HG03439 (cell line): ENCODE data around the gene MTCP1.

Experiments used
- ATAC-seq: cut with Tn5 transposase; IDR thresholded peaks from one replicate; pipeline ENCODE4 v1.9.1; 2021; ENCODE audit warnings: mild to moderate bottlenecking, moderate library complexity; ENCODE audit not compliant: unreplicated experiment

The MTCP1 gene

GRCh38 chrX:155070975-155071693 lies at the start of gene MTCP1, which contains the start of the genes BRCC3 and CMC4:
Gene MTCP1 (minus strand): TSS chrX:155071136. CDS start chrX:155066010, 5,126 bp downstream.
Gene BRCC3 (plus strand): TSS chrX:155071508. CDS start chrX:155071528, 20 bp downstream.
Gene CMC4 (minus strand): TSS chrX:155071136. CDS start chrX:155064023, 7,113 bp downstream.
- peak; percentile 89 for ATAC-seq

GRCh38 chrX:155115174-155115819 lies 44.4 kb upstream of the MTCP1 start:
- ATAC-seq: no peak

- ATAC-seq: no peak
These were observed 42.2 kb upstream of the MTCP1 start for GRCh38 chrX:155113097-155113496.

- no peak for ATAC-seq
These were observed 41.2 kb upstream of the MTCP1 start for GRCh38 chrX:155112171-155112570.

GRCh38 chrX:155108427-155108826 lies 37.5 kb upstream of the MTCP1 start:
- no peak for ATAC-seq

- no peak for ATAC-seq
These were observed 35.0 kb upstream of the MTCP1 start for GRCh38 chrX:155105919-155106318.

- ATAC-seq: no peak
These were observed 23.6 kb upstream of the MTCP1 start for GRCh38 chrX:155094468-155095061.

GRCh38 chrX:155086961-155087735 lies 16.2 kb upstream of the MTCP1 start:
- no peak for ATAC-seq

GRCh38 chrX:155086202-155086840 lies 15.4 kb upstream of the MTCP1 start:
- no peak for ATAC-seq

GRCh38 chrX:155071694-155072280 lies 851 bp upstream of the MTCP1 start:
- ATAC-seq: no peak

- peak; percentile 20 for ATAC-seq
These were observed 317 bp downstream of the MTCP1 start for GRCh38 chrX:155070663-155070974.

- no peak for ATAC-seq
These were observed 898 bp downstream of the MTCP1 start for GRCh38 chrX:155070038-155070437.

- no peak for ATAC-seq
These were observed 1.5 kb downstream of the MTCP1 start for GRCh38 chrX:155069414-155069813.

- no peak for ATAC-seq
These were observed 2.8 kb downstream of the MTCP1 start for GRCh38 chrX:155068165-155068564.

GRCh38 chrX:155065035-155065734 lies 5.8 kb downstream of the MTCP1 start:
- ATAC-seq: no peak

GRCh38 chrX:155061760-155062159 lies 9.2 kb downstream of the MTCP1 start:
- ATAC-seq: no peak

GRCh38 chrX:155056877-155057792 lies 13.8 kb downstream of the MTCP1 start:
- no peak for ATAC-seq

- no peak for ATAC-seq
These were observed 14.5 kb downstream of the MTCP1 start for GRCh38 chrX:155056471-155056870.

- no peak for ATAC-seq
These were observed 15.4 kb downstream of the MTCP1 start for GRCh38 chrX:155055494-155055893.
